Spinal cord (tissue), 10 donors: ENCODE data around the gene CRNKL1. TPM values are rescaled to one million over a fixed set of nuclear protein-coding genes. Genes with fewer than 3 reads are reported as not detected.
A peak's percentile ranks its signal among the peaks of the same experiment; 100 is the strongest.

Source experiments
- DNase-seq, 6 donors: peaks; one replicate each; pipeline versions ENCODE4 v3.0.0 to v3.0.0-alpha.2; 2013 to 2015; ENCODE audit warnings: low spot score in 6 of 6, low read depth in 4 of 6
- H3K27ac ChIP-seq: one replicate; pipeline ENCODE4 v1.5.1; 2013; ENCODE audit warnings: low read depth, low read length, control low read depth
- H3K27me3 ChIP-seq: one replicate; pipeline ENCODE4 v1.6.1; 2013; ENCODE audit warnings: low read length; ENCODE audit not compliant: control insufficient read depth, insufficient read depth
- H3K36me3 ChIP-seq: one replicate; pipeline ENCODE4 v1.6.1; 2013; ENCODE audit warnings: low read length; ENCODE audit not compliant: control insufficient read depth, insufficient read depth
- H3K4me1 ChIP-seq: one replicate; pipeline ENCODE4 v1.6.1; 2013; ENCODE audit warnings: low read length; ENCODE audit not compliant: control insufficient read depth, insufficient read depth
- H3K4me3 ChIP-seq: one replicate; pipeline ENCODE4 v1.5.1; 2013; ENCODE audit warnings: low read depth, low read length, control low read depth
- H3K9me3 ChIP-seq: one replicate; pipeline ENCODE4 v1.6.1; 2013; ENCODE audit warnings: low read length; ENCODE audit not compliant: control insufficient read depth, insufficient read depth
- WGBS: methylation state at CpG from one replicate; pipeline ENCODE4 v1.1.5; 2013; ENCODE audit warnings: missing lambda C conversion rate; ENCODE audit not compliant: insufficient coverage; 5-methylcytosine and 5-hydroxymethylcytosine counted together
- polyA plus RNA-seq, 2 donors: library from polyadenylated mRNA; unstranded; fragments of 120-200 nt; gene quantifications; one replicate each; pipeline ENCODE4 v1.2.1, GENCODE V29; 2013; ENCODE audit not compliant: insufficient read length in 2 of 2
- total RNA-seq, 2 donors: library from RNA; depleted of rRNA in 1 of 2; stranded (reverse); fragments of 120-200 nt in 1 of 2; fragments of >200 nt in 1 of 2; gene quantifications; one replicate each; pipeline versions ENCODE4 v1.2.3 to v1.2.4, GENCODE V29; 2013 to 2014
- donor health status: healthy.

The CRNKL1 gene
- total and polyA plus RNA-seq, 4 donors: 21.8 to 45.5 (median 32.2) TPM

GRCh38 chr20:19991854-19992253, 60.4 kb downstream of the CRNKL1 start:
- Histone ChIP-seq H3K9me3 (no peaks in the 10 kb centered on the region), H3K27ac (no peak overlapping the region), H3K36me3 (peaks cover 18% of the 10 kb centered on the region), H3K27me3 (no peaks in the 10 kb centered on the region), H3K4me1 (peaks cover 26% of the 10 kb centered on the region), H3K4me3 (no peak overlapping the region)
- no CpG with 5 or more reads among the region's 2 CpGs for WGBS
- DNase-seq: no peak

GRCh38 chr20:19991308-19991707, 61.0 kb downstream of the CRNKL1 start:
- peaks cover 31% of the 10 kb centered on the region for H3K4me1 ChIP-seq
- no peaks in the 10 kb centered on the region for H3K9me3 ChIP-seq
- H3K4me3 ChIP-seq: no peak overlapping the region
- DNase-seq: no peak
- WGBS: no CpG with 5 or more reads among the region's 1 CpG
- peaks cover 13% of the 10 kb centered on the region for H3K36me3 ChIP-seq
- H3K27me3 ChIP-seq: no peaks in the 10 kb centered on the region
- peak overlapping the region; percentile 22 for H3K27ac ChIP-seq

- DNase-seq: peak in 2 of 6 donors; percentile 48 to 69
- 50% methylated on average over 2 of the region's 5 CpGs for WGBS
- Histone ChIP-seq H3K4me3 (no peak overlapping the region), H3K36me3 (peaks cover 8% of the 10 kb centered on the region), H3K27me3 (no peaks in the 10 kb centered on the region), H3K4me1 (peaks cover 32% of the 10 kb centered on the region), H3K9me3 (no peaks in the 10 kb centered on the region), H3K27ac (peak overlapping the region; percentile 22)
These were observed 61.4 kb downstream of the CRNKL1 start for GRCh38 chr20:19990850-19991249.

- Histone ChIP-seq H3K4me3 (no peak overlapping the region), H3K27me3 (no peaks in the 10 kb centered on the region), H3K4me1 (peaks cover 27% of the 10 kb centered on the region), H3K9me3 (no peaks in the 10 kb centered on the region), H3K36me3 (peaks cover 4% of the 10 kb centered on the region), H3K27ac (no peak overlapping the region)
- WGBS: no CpG with 5 or more reads among the region's 4 CpGs
- DNase-seq: peak in 1 of 6 donors; percentile 24
These were observed 65.2 kb downstream of the CRNKL1 start for GRCh38 chr20:19987046-19987445.

- DNase-seq: no peak
- Histone ChIP-seq H3K27ac (no peak overlapping the region), H3K4me1 (peaks cover 32% of the 10 kb centered on the region)
These were observed 65.8 kb downstream of the CRNKL1 start for GRCh38 chr20:19986419-19986818.

More at GRCh38 chr20:19986419-19986818, 65.8 kb downstream of the CRNKL1 start:
- Histone ChIP-seq H3K27me3 (no peaks in the 10 kb centered on the region), H3K36me3 (peaks cover 4% of the 10 kb centered on the region), H3K4me3 (no peak overlapping the region), H3K9me3 (no peaks in the 10 kb centered on the region)
- WGBS: 85% methylated on average over 3 of the region's 6 CpGs

Other genes starting within 250 kb of the CRNKL1 start
- gene NAA20, start 35.1 kb downstream of the CRNKL1 start, total RNA-seq: 10 to 100 TPM; 47.8 to 55.0 TPM
- 10 to 100 TPM; 79.5 to 82.2 TPM for gene NAA20, start 35.1 kb downstream of the CRNKL1 start, polyA plus RNA-seq
- 1 to 10 TPM; 4.0 to 9.8 TPM for gene CFAP61, start 66 bp upstream of the CRNKL1 start, total RNA-seq
- gene CFAP61, start 66 bp upstream of the CRNKL1 start, polyA plus RNA-seq: 1 to 10 TPM; 5.8 to 9.3 TPM